HEK293T (cell line): ENCODE results near the gene TIAM1.

Experiments
- CTCF ChIA-PET: fragments of 350-600 bp; formaldehyde crosslinking; extraction: SDS; loops from one replicate; lab custom pipeline; 2021; ENCODE audit warnings: antibody characterized with exemption, inconsistent platforms; lab: Yijun Ruan, JAX
- POLR2A ChIA-PET: fragments of 350-600 bp; formaldehyde crosslinking; extraction: SDS; loops from one replicate; lab custom pipeline; 2020; ENCODE audit warnings: antibody characterized with exemption, inconsistent platforms; lab: Yijun Ruan, JAX
- DNase-seq: peaks from one replicate; pipeline ENCODE4 v3.0.0; 2012; ENCODE audit warnings: mixed read lengths; ENCODE audit errors: extremely low spot score
- ARNT ChIP-seq: fragments of 450-650 bp; IDR thresholded peaks from 2 replicates; pipeline ENCODE4 v1.6.1; 2017; ENCODE audit warnings: mild to moderate bottlenecking
- BHLHE40 ChIP-seq: fragments of 450-650 bp; IDR thresholded peaks from 2 replicates; pipeline ENCODE4 v1.6.1; 2016; ENCODE audit warnings: mild to moderate bottlenecking, moderate library complexity, borderline replicate concordance
- CTBP1 ChIP-seq: fragments of 450-650 bp; IDR thresholded peaks from 2 replicates; pipeline ENCODE4 v1.6.1; 2016; ENCODE audit warnings: borderline replicate concordance
- ELF4 ChIP-seq: fragments of 450-650 bp; IDR thresholded peaks from 2 replicates; pipeline ENCODE4 v1.6.1; 2017; ENCODE audit warnings: antibody characterized with exemption
- FOXA1 ChIP-seq: fragments of 450-650 bp; IDR thresholded peaks from 2 replicates; pipeline ENCODE4 v1.6.1; 2016; ENCODE audit warnings: mild to moderate bottlenecking
- FOXK2 ChIP-seq: fragments of 450-650 bp; IDR thresholded peaks from 2 replicates; pipeline ENCODE4 v1.6.1; 2016; ENCODE audit warnings: mild to moderate bottlenecking
- FOXM1 ChIP-seq: fragments of 450-650 bp; IDR thresholded peaks from 2 replicates; pipeline ENCODE4 v1.6.1; 2017; ENCODE audit warnings: mild to moderate bottlenecking, borderline replicate concordance
- HDGF ChIP-seq: fragments of 450-650 bp; IDR thresholded peaks from 2 replicates; pipeline ENCODE4 v1.6.1; 2017; ENCODE audit warnings: antibody characterized with exemption, borderline replicate concordance
- L3MBTL2 ChIP-seq: fragments of 450-650 bp; conservative IDR thresholded peaks from 2 replicates; pipeline ENCODE4 v1.6.1; 2016; ENCODE audit warnings: mild to moderate bottlenecking
- LEF1 ChIP-seq: fragments of 450-650 bp; IDR thresholded peaks from 2 replicates; pipeline ENCODE4 v1.6.1; 2017; ENCODE audit warnings: mild to moderate bottlenecking, borderline replicate concordance
- NFRKB ChIP-seq: fragments of 450-650 bp; IDR thresholded peaks from 2 replicates; pipeline ENCODE4 v1.6.1; 2016; ENCODE audit warnings: mild to moderate bottlenecking, moderate library complexity
- SP1 ChIP-seq: fragments of 450-650 bp; IDR thresholded peaks from 2 replicates; pipeline ENCODE4 v1.6.1; 2017
- SUZ12 ChIP-seq: fragments of 450-650 bp; IDR thresholded peaks from 2 replicates; pipeline ENCODE4 v1.6.1; 2016; ENCODE audit warnings: mild to moderate bottlenecking
- TARDBP ChIP-seq: fragments of 450-650 bp; IDR thresholded peaks from 2 replicates; pipeline ENCODE4 v1.6.1; 2016
- ZNF384 ChIP-seq: fragments of 450-650 bp; IDR thresholded peaks from 2 replicates; pipeline ENCODE4 v1.6.1; 2016
- TF ChIP-seq, protein P1 (sequence below): fragments of 450-650 bp; IDR thresholded peaks from 2 replicates; pipeline ENCODE4 v1.6.1; 2016

TIAM1 gene

DNA sequence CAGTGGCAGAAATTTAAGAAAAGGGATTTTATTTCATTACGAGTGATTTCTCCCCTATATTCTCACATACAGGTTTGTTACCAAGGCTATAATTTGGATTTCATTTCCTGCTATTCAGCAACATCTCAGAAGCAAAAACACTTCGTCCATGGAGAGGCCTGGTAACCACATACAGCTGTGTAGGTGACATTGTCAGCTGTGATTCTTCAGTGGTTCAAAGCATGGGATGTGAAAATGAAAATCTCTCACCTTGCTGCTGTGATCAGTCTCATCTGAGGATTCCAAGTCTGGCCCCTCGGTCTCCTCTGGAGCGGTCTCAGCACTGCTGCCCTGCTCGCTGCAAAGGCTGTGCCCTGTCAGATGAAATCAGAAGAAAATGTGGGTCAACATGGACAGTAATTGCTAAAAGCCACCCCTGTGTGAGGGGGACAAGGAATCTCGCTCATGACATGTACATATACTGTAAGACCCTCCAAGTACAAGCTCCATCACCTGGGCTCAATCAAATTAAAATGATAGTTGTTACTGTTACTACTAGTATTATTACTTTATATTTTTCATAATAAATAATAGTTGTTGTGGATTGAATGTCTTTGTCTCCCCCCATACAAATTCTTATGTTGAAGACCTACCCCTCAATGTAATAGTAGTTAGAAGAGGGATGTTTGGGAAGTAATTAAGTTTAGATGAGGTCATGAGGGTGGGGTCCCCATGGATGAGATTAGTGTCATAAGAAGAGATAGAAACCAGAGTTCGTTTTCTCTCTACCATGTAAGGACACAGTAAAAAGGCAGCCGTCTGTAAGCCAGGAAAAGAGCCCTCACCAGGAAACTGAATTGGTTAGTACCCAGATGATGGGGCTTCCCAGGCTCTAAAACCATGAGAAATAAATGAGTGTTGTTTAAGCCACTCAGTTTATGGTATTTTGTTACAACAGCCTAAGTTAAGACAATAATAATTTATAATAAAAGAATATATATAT, 179.1 kb downstream of the TIAM1 start:
- POLR2A ChIA-PET: no interaction called here

DNA sequence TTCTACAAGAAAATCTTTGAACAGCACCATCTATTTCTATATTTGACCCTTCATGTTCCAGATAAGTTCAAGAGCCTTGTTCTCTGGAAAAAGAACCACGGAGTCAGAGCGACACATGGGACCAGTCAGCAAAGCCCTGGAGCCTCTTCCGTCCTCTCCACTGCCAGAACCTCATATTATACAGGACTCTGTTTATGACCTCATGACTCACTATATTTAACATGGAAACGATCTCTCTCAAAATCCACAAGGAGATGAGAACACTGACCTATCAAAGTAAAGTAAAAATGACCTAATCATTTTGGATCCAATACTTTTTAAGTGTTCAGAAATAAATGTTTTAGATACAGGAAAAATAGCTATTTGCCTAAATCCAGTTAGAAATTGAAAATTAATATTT, 181.2 kb downstream of the TIAM1 start:
- no peak for DNase-seq
- POLR2A ChIA-PET: no interaction called here
- TF ChIP-seq, protein P1, sequence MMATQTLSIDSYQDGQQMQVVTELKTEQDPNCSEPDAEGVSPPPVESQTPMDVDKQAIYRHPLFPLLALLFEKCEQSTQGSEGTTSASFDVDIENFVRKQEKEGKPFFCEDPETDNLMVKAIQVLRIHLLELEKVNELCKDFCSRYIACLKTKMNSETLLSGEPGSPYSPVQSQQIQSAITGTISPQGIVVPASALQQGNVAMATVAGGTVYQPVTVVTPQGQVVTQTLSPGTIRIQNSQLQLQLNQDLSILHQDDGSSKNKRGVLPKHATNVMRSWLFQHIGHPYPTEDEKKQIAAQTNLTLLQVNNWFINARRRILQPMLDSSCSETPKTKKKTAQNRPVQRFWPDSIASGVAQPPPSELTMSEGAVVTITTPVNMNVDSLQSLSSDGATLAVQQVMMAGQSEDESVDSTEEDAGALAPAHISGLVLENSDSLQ: no peak
- no peak for TF ChIP-seq BHLHE40
- TF ChIP-seq TARDBP: no peak
- TF ChIP-seq SUZ12: no peak
- TF ChIP-seq HDGF: no peak
- TF ChIP-seq LEF1: no peak
- TF ChIP-seq ELF4: no peak
- no peak for TF ChIP-seq FOXM1
- TF ChIP-seq FOXK2: no peak
- TF ChIP-seq ARNT: no peak
- no peak for TF ChIP-seq L3MBTL2
- CTCF ChIA-PET: no interaction called here

More for the DNA sequence above, 179.1 kb downstream of the TIAM1 start:
- DNase-seq: no peak
- no peak for TF ChIP-seq FOXA1
- no peak for TF ChIP-seq FOXK2
- no peak for TF ChIP-seq FOXM1
- TF ChIP-seq, protein P1: no peak
- TF ChIP-seq SUZ12: no peak
- TF ChIP-seq NFRKB: no peak
- TF ChIP-seq BHLHE40: no peak
- no peak for TF ChIP-seq ARNT
- no peak for TF ChIP-seq ZNF384
- no peak for TF ChIP-seq CTBP1
- TF ChIP-seq HDGF: no peak
- TF ChIP-seq LEF1: no peak
- no peak for TF ChIP-seq L3MBTL2
- no peak for TF ChIP-seq SP1
- TF ChIP-seq ELF4: no peak
- no peak for TF ChIP-seq TARDBP
- CTCF ChIA-PET: no interaction called here

DNA sequence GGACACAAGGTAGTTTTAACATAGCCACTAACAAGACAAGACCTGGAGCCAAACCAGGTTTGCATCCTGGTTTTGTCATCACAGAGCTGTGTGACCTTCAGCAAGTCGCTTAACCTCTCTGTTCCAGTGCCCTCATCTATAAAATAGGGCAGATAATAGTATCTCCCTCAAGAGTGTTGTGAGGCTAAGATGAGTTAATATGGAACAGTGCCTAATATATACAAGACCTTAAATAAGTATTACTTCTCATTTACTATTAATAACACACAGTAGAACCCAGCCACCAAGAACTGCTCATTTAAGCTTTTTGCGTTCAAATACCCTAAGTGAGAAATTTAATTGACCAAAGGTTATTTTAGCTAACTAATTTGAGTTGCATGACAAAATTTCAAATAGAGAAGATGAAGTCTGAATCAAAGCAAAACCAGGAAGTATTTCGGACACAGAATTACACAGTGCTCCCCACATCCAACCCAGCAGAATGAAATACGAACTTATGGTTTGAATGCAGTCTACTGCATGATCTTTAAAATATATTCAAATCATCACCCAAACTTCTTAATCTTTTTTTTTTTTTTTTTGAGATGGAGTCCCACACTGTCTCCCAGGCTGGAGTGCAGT, 181.9 kb downstream of the TIAM1 start:
- ChIA-PET CTCF (interaction anchor here (0.6 kb wide), 1 partner anchor 1965 kb away, joined by 4 read pairs; no protein-coding TSS in a partner anchor), POLR2A (no interaction called here)
- TF ChIP-seq HDGF: no peak
- no peak for TF ChIP-seq FOXM1
- no peak for TF ChIP-seq LEF1
- no peak for TF ChIP-seq NFRKB
- TF ChIP-seq ELF4: no peak
- TF ChIP-seq FOXA1: no peak
- no peak for TF ChIP-seq SUZ12
- no peak for TF ChIP-seq ZNF384
- TF ChIP-seq CTBP1: no peak
- no peak for DNase-seq

DNA sequence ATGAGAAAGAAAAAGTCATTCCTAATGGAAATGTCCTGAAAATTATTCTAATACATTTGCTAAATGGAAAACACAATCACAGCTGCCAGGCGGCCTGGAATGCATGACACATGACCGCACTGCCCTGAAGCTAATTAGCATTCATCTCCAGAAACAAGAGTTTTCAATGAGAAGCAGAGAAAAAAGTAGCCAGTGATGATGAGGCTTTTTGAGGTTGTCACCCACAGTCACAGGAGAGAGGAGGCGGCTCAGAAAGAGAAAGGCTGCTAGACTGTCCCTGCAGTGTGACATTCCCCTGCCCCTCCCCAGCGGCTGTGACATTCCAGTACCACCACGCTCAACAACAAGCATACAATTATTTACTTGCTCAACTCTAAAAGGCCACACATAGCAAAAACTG, 182.9 kb downstream of the TIAM1 start:
- ChIA-PET CTCF (no interaction called here), POLR2A (no interaction called here)
- no peak for DNase-seq

DNA sequence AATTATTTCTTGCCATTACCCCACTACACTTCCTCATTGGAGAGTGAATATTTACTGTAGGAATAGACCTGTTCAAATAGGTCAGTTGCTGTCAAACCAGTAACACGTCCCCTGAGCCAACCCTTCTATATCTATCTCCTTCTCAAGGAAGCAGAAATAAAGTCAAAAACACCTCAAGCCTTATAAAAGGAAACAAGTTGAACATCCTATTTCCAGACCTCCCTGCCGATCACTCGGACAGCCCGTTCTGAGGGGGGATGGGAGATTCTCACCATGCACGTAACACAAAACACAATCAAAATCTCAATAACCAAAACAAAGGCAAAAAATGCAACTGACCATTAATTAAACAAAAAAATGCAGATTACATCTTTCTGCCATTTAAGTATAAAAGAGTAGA, 184.3 kb downstream of the TIAM1 start:
- TF ChIP-seq CTBP1 (no peak), SP1 (no peak), FOXA1 (no peak), LEF1 (no peak), SUZ12 (no peak), FOXK2 (no peak), NFRKB (no peak), ZNF384 (no peak), ELF4 (no peak), HDGF (no peak)
- TF ChIP-seq, protein P1: no peak
- POLR2A ChIA-PET: no interaction called here

More for the DNA sequence above, 182.9 kb downstream of the TIAM1 start:
- TF ChIP-seq ELF4 (no peak), BHLHE40 (no peak), SP1 (no peak), NFRKB (no peak), ARNT (no peak), FOXM1 (no peak)

More for the DNA sequence above, 184.3 kb downstream of the TIAM1 start:
- CTCF ChIA-PET: no interaction called here
- DNase-seq: no peak
